Stimulated activated CD8-positive, alpha-beta memory T cell treated with anti-CD3 and anti-CD28 coated beads, Interleukin-2, amount 100 ng/mL, for 48 hours (primary cell): ENCODE results near the gene PRKCA.
"Not testable (repeated sequence)": the region's sequence is repeated elsewhere in the genome, so short reads cannot be mapped to it uniquely, and the experiment has no call there.

Source experiments
- DNase-seq, 2 donors: peaks; one replicate each; pipeline ENCODE4 v3.0.0-alpha.2; 2020; ENCODE audit warnings: low read depth in 2 of 2

Gene PRKCA

GRCh38 chr17:66301864-66302741 is at the start of gene PRKCA:
Gene PRKCA, plus strand, starts transcription at chr17:66302613.
- DNase-seq = peak; percentile 56 to 71

- not testable (repeated sequence) for DNase-seq
These were observed 49.0 kb upstream of the PRKCA start for GRCh38 chr17:66253458-66253857.

GRCh38 chr17:66255112-66255511 is 47.3 kb upstream of the PRKCA start:
- no peak for DNase-seq

- DNase-seq = no peak
These were observed 46.9 kb upstream of the PRKCA start for GRCh38 chr17:66255527-66255971.

GRCh38 chr17:66260275-66260674 is 42.1 kb upstream of the PRKCA start:
- no peak for DNase-seq

- DNase-seq = no peak
These were observed 41.7 kb upstream of the PRKCA start for GRCh38 chr17:66260688-66261087.

- no peak for DNase-seq
These were observed 39.6 kb upstream of the PRKCA start for GRCh38 chr17:66262767-66263166.

GRCh38 chr17:66264696-66265095 is 37.7 kb upstream of the PRKCA start:
- DNase-seq = no peak

GRCh38 chr17:66268247-66268927 is 34.0 kb upstream of the PRKCA start:
- DNase-seq = no peak

GRCh38 chr17:66270106-66270505 is 32.3 kb upstream of the PRKCA start:
- no peak for DNase-seq

- no peak for DNase-seq
These were observed 30.9 kb upstream of the PRKCA start for GRCh38 chr17:66271512-66271911.

GRCh38 chr17:66272811-66273585 is 29.4 kb upstream of the PRKCA start:
- no peak for DNase-seq

- no peak for DNase-seq
These were observed 28.9 kb upstream of the PRKCA start for GRCh38 chr17:66273586-66273848.

GRCh38 chr17:66275651-66276050 is 26.8 kb upstream of the PRKCA start:
- peak in 1 of 2 donors; percentile 2 for DNase-seq

GRCh38 chr17:66276328-66276937 is 26.0 kb upstream of the PRKCA start:
- no peak for DNase-seq

GRCh38 chr17:66277191-66277590 is 25.2 kb upstream of the PRKCA start:
- DNase-seq = no peak

- no peak for DNase-seq
These were observed 20.6 kb upstream of the PRKCA start for GRCh38 chr17:66281661-66282369.

- no peak for DNase-seq
These were observed 19.0 kb upstream of the PRKCA start for GRCh38 chr17:66283296-66283934.

GRCh38 chr17:66283971-66284370 is 18.4 kb upstream of the PRKCA start:
- no peak for DNase-seq

- DNase-seq = no peak
These were observed 17.3 kb upstream of the PRKCA start for GRCh38 chr17:66285149-66285548.

GRCh38 chr17:66287911-66288310 is 14.5 kb upstream of the PRKCA start:
- no peak for DNase-seq
